HepG2 (cell line): ENCODE results near the gene TTC6. TPM values are rescaled to one million over a fixed set of nuclear protein-coding genes. Genes with fewer than 3 reads are reported as not detected.

Experiments used
- AHDC1 ChIP-seq: sonication (generic); formaldehyde crosslinking; IDR thresholded peaks from 2 replicates; pipeline ENCODE4 v1.5.1; 2020; ENCODE audit warnings: mild to moderate bottlenecking, missing genetic modification reagents, borderline replicate concordance
- ARNTL ChIP-seq: sonication (generic); formaldehyde crosslinking; IDR thresholded peaks from 2 replicates; pipeline ENCODE4 v1.4.0; 2020; ENCODE audit warnings: mild to moderate bottlenecking, missing genetic modification reagents
- CENPX ChIP-seq: sonication (generic); formaldehyde crosslinking; IDR thresholded peaks from 2 replicates; pipeline ENCODE4 v1.9.0; 2021; ENCODE audit warnings: mild to moderate bottlenecking, missing genetic modification reagents, moderate library complexity
- E2F5 ChIP-seq: sonication (generic); formaldehyde crosslinking; conservative IDR thresholded peaks from 2 replicates; pipeline ENCODE4 v1.4.0; 2020; ENCODE audit warnings: missing genetic modification reagents
- GABPB1 ChIP-seq: IDR thresholded peaks from 2 replicates; pipeline ENCODE4 v1.6.1; 2016; ENCODE audit warnings: mild to moderate bottlenecking, missing genetic modification reagents, moderate library complexity, missing compliant biosample characterization
- HBP1 ChIP-seq: IDR thresholded peaks from 2 replicates; pipeline ENCODE4 v1.6.1; 2016; ENCODE audit warnings: low read depth, control low read depth
- PBX2 ChIP-seq: IDR thresholded peaks from 2 replicates; pipeline ENCODE4 v1.6.1; 2016; ENCODE audit warnings: control low read depth
- RORA ChIP-seq: sonication (generic); formaldehyde crosslinking; IDR thresholded peaks from 2 replicates; pipeline ENCODE4 v1.5.0; 2020; ENCODE audit warnings: mild to moderate bottlenecking, missing genetic modification reagents, moderate library complexity
- SAFB2 ChIP-seq: sonication (generic); formaldehyde crosslinking; IDR thresholded peaks from 2 replicates; pipeline ENCODE4 v1.5.1; 2020; ENCODE audit warnings: missing genetic modification reagents, low read depth, mild to moderate bottlenecking, borderline replicate concordance
- SMARCC2 ChIP-seq: fragments of 450-650 bp; IDR thresholded peaks from 2 replicates; pipeline ENCODE4 v1.6.1; 2017; ENCODE audit warnings: antibody characterized with exemption, mild to moderate bottlenecking
- WIZ ChIP-seq: sonication (generic); formaldehyde crosslinking; IDR thresholded peaks from 2 replicates; pipeline ENCODE4 v1.5.1; 2020; ENCODE audit warnings: mild to moderate bottlenecking, missing genetic modification reagents
- ZBTB20 ChIP-seq: sonication (generic); formaldehyde crosslinking; IDR thresholded peaks from 2 replicates; pipeline ENCODE4 v1.8.1; 2023; ENCODE audit warnings: missing genetic modification reagents, low read depth, mild to moderate bottlenecking, borderline replicate concordance
- ZFP90 ChIP-seq: sonication (generic); formaldehyde crosslinking; IDR thresholded peaks from 2 replicates; pipeline ENCODE4 v1.8.0; 2022; ENCODE audit warnings: missing genetic modification reagents, mild to moderate bottlenecking, inconsistent platforms, borderline replicate concordance
- ZNF232 ChIP-seq: sonication (generic); formaldehyde crosslinking; IDR thresholded peaks from 2 replicates; pipeline ENCODE4 v1.4.0; 2020; ENCODE audit warnings: missing genetic modification reagents, borderline replicate concordance
- ZNF333 ChIP-seq: sonication (generic); formaldehyde crosslinking; IDR thresholded peaks from 2 replicates; pipeline ENCODE4 v1.4.0; 2020; ENCODE audit warnings: mild to moderate bottlenecking, missing genetic modification reagents, borderline replicate concordance
- ZNF34 ChIP-seq: sonication (generic); formaldehyde crosslinking; IDR thresholded peaks from 2 replicates; pipeline ENCODE4 v1.4.0; 2020; ENCODE audit warnings: mild to moderate bottlenecking, missing genetic modification reagents, borderline replicate concordance
- ZNF543 ChIP-seq: sonication (generic); formaldehyde crosslinking; IDR thresholded peaks from 2 replicates; pipeline ENCODE4 v1.4.0; 2020; ENCODE audit warnings: mild to moderate bottlenecking, missing genetic modification reagents
- ZNF549 ChIP-seq: sonication (generic); formaldehyde crosslinking; IDR thresholded peaks from 2 replicates; pipeline ENCODE4 v1.5.0; 2020; ENCODE audit warnings: missing genetic modification reagents
- ZNF747 ChIP-seq: sonication (generic); formaldehyde crosslinking; IDR thresholded peaks from 2 replicates; pipeline ENCODE4 v1.8.1; 2023; ENCODE audit warnings: missing genetic modification reagents, mild to moderate bottlenecking, borderline replicate concordance
- polyA plus RNA-seq, 8 experiments: library from polyadenylated mRNA; depleted of rRNA in 3 of 8; stranded (reverse) in 7 of 8; unstranded in 1 of 8; fragments of >200 nt; fragmentation: Illumina TruSeq in 4 of 8; extraction: Trizol in 4 of 8; gene quantifications; 2 replicates each; pipeline versions ENCODE4 v1.2.1 to v1.2.3, GENCODE V29; 2011 to 2016; ENCODE audit warnings: low read depth in 4 of 8, missing spikeins in 1 of 8, mixed read lengths in 1 of 8; ENCODE audit not compliant: insufficient read depth in 1 of 8
- total RNA-seq, 5 experiments: library from RNA; depleted of rRNA; stranded (reverse); fragments of >200 nt; fragmentation: Illumina TruSeq; extraction: Trizol; gene quantifications; 2 replicates each; pipeline ENCODE4 v1.2.3, GENCODE V29; 2016; ENCODE audit warnings: low read depth in 1 of 5

The TTC6 gene
- total and polyA plus RNA-seq, 2 of the 13 experiments (the other 11 are each of a cell fraction or from before 2014, with no cell fraction given), result 9.3 to 27.4 TPM

GRCh38 chr14:37594971-37595808, at the start of gene TTC6, which contains the start of gene FOXA1 (continued):
- TF ChIP-seq AHDC1 (CRISPR knock-in tag) (0 out of 2 replicates have a peak, but pooled peaks have one; percentile 6), RORA (CRISPR knock-in tag) (no peak), CENPX (CRISPR knock-in tag) (no peak), GABPB1 (CRISPR knock-in tag) (0 out of 2 replicates have a peak, but pooled peaks have one; percentile 49), E2F5 (peak; percentile 42; the same call in 1 of the 2 replicates), HBP1 (0 out of 2 replicates have a peak, but pooled peaks have one; percentile 71), ARNTL (CRISPR knock-in tag) (0 out of 2 replicates have a peak, but pooled peaks have one; percentile 20), ZNF333 (CRISPR knock-in tag) (peak; percentile 69; the same call in 1 of the 2 replicates), ZNF543 (CRISPR knock-in tag) (no peak), ZNF549 (CRISPR knock-in tag) (no peak; the same call in 1 of the 2 replicates), ZNF34 (CRISPR knock-in tag) (no peak), ZNF232 (CRISPR knock-in tag) (0 out of 2 replicates have a peak, but pooled peaks have one; percentile 22), PBX2 (no peak), WIZ (CRISPR knock-in tag) (peak; percentile 8; the same call in 1 of the 2 replicates), SAFB2 (CRISPR knock-in tag) (no peak), ZFP90 (CRISPR knock-in tag) (no peak), ZNF747 (CRISPR knock-in tag) (peak; percentile 66; the same call in 1 of the 2 replicates), ZBTB20 (CRISPR knock-in tag) (no peak; the same call in 1 of the 2 replicates), SMARCC2 (no peak)
